ENCODE data around the gene TCEA3. TPM values are rescaled to one million over a fixed set of nuclear protein-coding genes. Genes with fewer than 3 reads are reported as not detected.
A peak's percentile ranks its signal among the peaks of the same experiment; 100 is the strongest.

TCEA3 gene
- total RNA-seq, 1 experiment from 2014 or later: 0.37 TPM

DNA sequence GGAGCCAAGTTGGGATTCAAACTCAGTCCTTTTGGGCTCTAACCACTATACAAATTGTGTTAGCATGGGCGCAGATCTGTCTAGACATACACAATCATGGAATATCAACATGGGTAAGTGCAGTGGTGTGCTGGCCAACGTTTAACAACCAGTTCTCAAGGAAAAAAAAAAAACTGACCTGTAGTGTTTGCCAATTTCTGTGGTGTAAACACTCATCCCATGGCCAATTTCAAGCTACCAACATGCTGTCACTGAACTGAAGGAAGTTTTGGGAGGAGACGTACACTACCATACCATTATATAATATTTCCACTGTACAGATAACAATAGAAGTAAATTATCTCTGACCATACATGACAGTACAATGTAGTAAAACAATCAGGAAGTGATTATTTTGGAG lies 3.2 kb downstream of the TCEA3 start (continued):
- TF ChIP-seq, protein P1, sequence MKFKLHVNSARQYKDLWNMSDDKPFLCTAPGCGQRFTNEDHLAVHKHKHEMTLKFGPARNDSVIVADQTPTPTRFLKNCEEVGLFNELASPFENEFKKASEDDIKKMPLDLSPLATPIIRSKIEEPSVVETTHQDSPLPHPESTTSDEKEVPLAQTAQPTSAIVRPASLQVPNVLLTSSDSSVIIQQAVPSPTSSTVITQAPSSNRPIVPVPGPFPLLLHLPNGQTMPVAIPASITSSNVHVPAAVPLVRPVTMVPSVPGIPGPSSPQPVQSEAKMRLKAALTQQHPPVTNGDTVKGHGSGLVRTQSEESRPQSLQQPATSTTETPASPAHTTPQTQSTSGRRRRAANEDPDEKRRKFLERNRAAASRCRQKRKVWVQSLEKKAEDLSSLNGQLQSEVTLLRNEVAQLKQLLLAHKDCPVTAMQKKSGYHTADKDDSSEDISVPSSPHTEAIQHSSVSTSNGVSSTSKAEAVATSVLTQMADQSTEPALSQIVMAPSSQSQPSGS (CRISPR knock-in tag; IDR thresholded peaks at IDR 0.05; ENCODE audit: borderline replicate concordance, low read depth): no peak
- TF ChIP-seq, protein P2, sequence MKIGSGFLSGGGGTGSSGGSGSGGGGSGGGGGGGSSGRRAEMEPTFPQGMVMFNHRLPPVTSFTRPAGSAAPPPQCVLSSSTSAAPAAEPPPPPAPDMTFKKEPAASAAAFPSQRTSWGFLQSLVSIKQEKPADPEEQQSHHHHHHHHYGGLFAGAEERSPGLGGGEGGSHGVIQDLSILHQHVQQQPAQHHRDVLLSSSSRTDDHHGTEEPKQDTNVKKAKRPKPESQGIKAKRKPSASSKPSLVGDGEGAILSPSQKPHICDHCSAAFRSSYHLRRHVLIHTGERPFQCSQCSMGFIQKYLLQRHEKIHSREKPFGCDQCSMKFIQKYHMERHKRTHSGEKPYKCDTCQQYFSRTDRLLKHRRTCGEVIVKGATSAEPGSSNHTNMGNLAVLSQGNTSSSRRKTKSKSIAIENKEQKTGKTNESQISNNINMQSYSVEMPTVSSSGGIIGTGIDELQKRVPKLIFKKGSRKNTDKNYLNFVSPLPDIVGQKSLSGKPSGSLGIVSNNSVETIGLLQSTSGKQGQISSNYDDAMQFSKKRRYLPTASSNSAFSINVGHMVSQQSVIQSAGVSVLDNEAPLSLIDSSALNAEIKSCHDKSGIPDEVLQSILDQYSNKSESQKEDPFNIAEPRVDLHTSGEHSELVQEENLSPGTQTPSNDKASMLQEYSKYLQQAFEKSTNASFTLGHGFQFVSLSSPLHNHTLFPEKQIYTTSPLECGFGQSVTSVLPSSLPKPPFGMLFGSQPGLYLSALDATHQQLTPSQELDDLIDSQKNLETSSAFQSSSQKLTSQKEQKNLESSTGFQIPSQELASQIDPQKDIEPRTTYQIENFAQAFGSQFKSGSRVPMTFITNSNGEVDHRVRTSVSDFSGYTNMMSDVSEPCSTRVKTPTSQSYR (CRISPR knock-in tag; IDR thresholded peaks at IDR 0.05): no peak
- TF ChIP-seq ZNF425 (CRISPR knock-in tag; conservative IDR thresholded peaks at IDR 0.05) (no peak), ZNF423 (CRISPR knock-in tag; IDR thresholded peaks at IDR 0.05) (no peak)

DNA sequence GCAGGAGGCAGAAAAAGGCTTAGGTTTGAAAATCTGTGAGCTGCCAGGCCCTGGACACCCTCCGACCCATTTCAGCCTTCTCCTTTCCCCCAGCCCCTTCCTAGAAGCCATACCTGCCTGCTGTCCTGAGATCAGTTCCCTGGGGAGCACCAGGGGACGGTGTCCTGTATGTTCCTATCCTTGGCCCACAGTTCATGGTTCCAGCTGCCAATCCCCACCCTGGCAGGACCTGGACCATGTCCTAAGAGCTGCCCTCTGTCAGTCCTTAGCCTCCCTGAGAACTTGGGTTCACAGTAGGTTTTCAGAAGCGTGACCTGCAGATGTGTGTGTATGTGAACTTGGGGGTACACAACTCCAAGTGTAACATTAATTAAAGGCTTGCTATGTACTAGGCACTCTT lies 3.8 kb downstream of the TCEA3 start:
- ATAC-seq (no peak), DNase-seq (ENCODE audit: low spot score) (no peak)
- Mint-ChIP-seq H3K27me3 (ENCODE audit: low read depth) (peaks cover 100% of the 10 kb centered on the region), H3K27ac (no peak overlapping the region), H3K9me3 (no peaks in the 10 kb centered on the region), H3K4me1 (peaks cover 11% of the 10 kb centered on the region), H3K36me3 (peaks cover under 1% of the 10 kb centered on the region; the same call in 1 of the 2 replicates), H3K4me3 (no peak overlapping the region)
- POLR2A ChIA-PET: no interaction called here
- CTCF ChIA-PET: interaction anchor here (0.9 to 1.1 kb wide), 2 partner anchors 16 to 119 kb away, joined by 3 to 4 read pairs; no protein-coding TSS in a partner anchor
- TF ChIP-seq, protein P3, sequence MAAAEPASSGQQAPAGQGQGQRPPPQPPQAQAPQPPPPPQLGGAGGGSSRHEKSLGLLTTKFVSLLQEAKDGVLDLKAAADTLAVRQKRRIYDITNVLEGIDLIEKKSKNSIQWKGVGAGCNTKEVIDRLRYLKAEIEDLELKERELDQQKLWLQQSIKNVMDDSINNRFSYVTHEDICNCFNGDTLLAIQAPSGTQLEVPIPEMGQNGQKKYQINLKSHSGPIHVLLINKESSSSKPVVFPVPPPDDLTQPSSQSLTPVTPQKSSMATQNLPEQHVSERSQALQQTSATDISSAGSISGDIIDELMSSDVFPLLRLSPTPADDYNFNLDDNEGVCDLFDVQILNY (CRISPR knock-in tag; IDR thresholded peaks at IDR 0.05): no peak
- TF ChIP-seq GABPB1 (CRISPR knock-in tag; IDR thresholded peaks at IDR 0.05) (no peak), SMAD3 (CRISPR knock-in tag; IDR thresholded peaks at IDR 0.05; ENCODE audit: borderline replicate concordance) (no peak), ZNF532 (CRISPR knock-in tag; IDR thresholded peaks at IDR 0.05; ENCODE audit: borderline replicate concordance) (no peak), ETV6 (CRISPR knock-in tag; IDR thresholded peaks at IDR 0.05) (no peak)

GRCh38 chr1:23419180-23419579 lies 5.4 kb downstream of the TCEA3 start:
- POLR2A ChIA-PET: no interaction called here
- no peaks in the 10 kb centered on the region for H3K36me3 Mint-ChIP-seq

More at GRCh38 chr1:23419180-23419579, 5.4 kb downstream of the TCEA3 start:
- DNase-seq (ENCODE audit: low spot score) (peak; percentile 63), ATAC-seq (peak; percentile 46)
- TF ChIP-seq, protein P4, sequence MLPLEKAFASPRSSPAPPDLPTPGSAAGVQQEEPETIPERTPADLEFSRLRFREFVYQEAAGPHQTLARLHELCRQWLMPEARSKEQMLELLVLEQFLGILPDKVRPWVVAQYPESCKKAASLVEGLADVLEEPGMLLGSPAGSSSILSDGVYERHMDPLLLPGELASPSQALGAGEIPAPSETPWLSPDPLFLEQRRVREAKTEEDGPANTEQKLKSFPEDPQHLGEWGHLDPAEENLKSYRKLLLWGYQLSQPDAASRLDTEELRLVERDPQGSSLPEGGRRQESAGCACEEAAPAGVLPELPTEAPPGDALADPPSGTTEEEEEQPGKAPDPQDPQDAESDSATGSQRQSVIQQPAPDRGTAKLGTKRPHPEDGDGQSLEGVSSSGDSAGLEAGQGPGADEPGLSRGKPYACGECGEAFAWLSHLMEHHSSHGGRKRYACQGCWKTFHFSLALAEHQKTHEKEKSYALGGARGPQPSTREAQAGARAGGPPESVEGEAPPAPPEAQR (CRISPR knock-in tag; IDR thresholded peaks at IDR 0.05): no peak
- TF ChIP-seq, protein P5, sequence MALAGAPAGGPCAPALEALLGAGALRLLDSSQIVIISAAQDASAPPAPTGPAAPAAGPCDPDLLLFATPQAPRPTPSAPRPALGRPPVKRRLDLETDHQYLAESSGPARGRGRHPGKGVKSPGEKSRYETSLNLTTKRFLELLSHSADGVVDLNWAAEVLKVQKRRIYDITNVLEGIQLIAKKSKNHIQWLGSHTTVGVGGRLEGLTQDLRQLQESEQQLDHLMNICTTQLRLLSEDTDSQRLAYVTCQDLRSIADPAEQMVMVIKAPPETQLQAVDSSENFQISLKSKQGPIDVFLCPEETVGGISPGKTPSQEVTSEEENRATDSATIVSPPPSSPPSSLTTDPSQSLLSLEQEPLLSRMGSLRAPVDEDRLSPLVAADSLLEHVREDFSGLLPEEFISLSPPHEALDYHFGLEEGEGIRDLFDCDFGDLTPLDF (CRISPR knock-in tag; IDR thresholded peaks at IDR 0.05): no peak
- TF ChIP-seq ZNF423 (CRISPR knock-in tag; IDR thresholded peaks at IDR 0.05): peak; percentile 8; the same call in 1 of the 2 replicates
- H3K27me3 Mint-ChIP-seq (ENCODE audit: low read depth): peaks cover 97% of the 10 kb centered on the region
- H3K4me3 Mint-ChIP-seq: no peak overlapping the region
- CTCF ChIA-PET: no interaction called here
- no peaks in the 10 kb centered on the region for H3K9me3 Mint-ChIP-seq
- H3K27ac Mint-ChIP-seq: no peak overlapping the region
- peaks cover 6% of the 10 kb centered on the region for H3K4me1 Mint-ChIP-seq
